GM21423 (cell line): ENCODE measurements around the gene GRK3.

Experiments used
- ATAC-seq: cut with Tn5 transposase; IDR thresholded peaks from one replicate; pipeline ENCODE4 v1.9.1; 2021; ENCODE audit warnings: mild to moderate bottlenecking, moderate library complexity; ENCODE audit not compliant: unreplicated experiment

GRK3 gene

GRCh38 chr22:25722223-25722622 lies 157.7 kb downstream of the GRK3 start:
- no peak for ATAC-seq

GRCh38 chr22:25722626-25723025 lies 158.2 kb downstream of the GRK3 start:
- no peak for ATAC-seq

GRCh38 chr22:25726241-25726640 lies 161.8 kb downstream of the GRK3 start:
- ATAC-seq: no peak

- no peak for ATAC-seq
Observed at GRCh38 chr22:25728071-25728470, 163.6 kb downstream of the GRK3 start.

- ATAC-seq: no peak
Observed at GRCh38 chr22:25729016-25729995, 164.8 kb downstream of the GRK3 start.

- ATAC-seq: no peak
Observed at GRCh38 chr22:25735650-25736049, 171.2 kb downstream of the GRK3 start.

- no peak for ATAC-seq
Observed at GRCh38 chr22:25736378-25737011, 172.0 kb downstream of the GRK3 start.

- no peak for ATAC-seq
Observed at GRCh38 chr22:25739659-25740344, 175.3 kb downstream of the GRK3 start.

GRCh38 chr22:25741692-25742626 lies 177.5 kb downstream of the GRK3 start, which contains the start of gene MYO18B:
TSS of gene MYO18B (plus strand) at chr22:25742188. CDS start at chr22:25761093, 18,905 bp downstream.
- ATAC-seq: no peak

- ATAC-seq: no peak
Observed at GRCh38 chr22:25742918-25743708, 178.6 kb downstream of the GRK3 start.

- ATAC-seq: no peak
Observed at GRCh38 chr22:25744694-25745093, 180.2 kb downstream of the GRK3 start.

GRCh38 chr22:25745341-25746011 lies 181.0 kb downstream of the GRK3 start:
- ATAC-seq: no peak

GRCh38 chr22:25746012-25746373 lies 181.5 kb downstream of the GRK3 start:
- ATAC-seq: no peak

GRCh38 chr22:25747245-25747944 lies 182.9 kb downstream of the GRK3 start:
- ATAC-seq: no peak

GRCh38 chr22:25748140-25748539 lies 183.7 kb downstream of the GRK3 start:
- no peak for ATAC-seq

GRCh38 chr22:25748704-25749103 lies 184.2 kb downstream of the GRK3 start:
- no peak for ATAC-seq

GRCh38 chr22:25749420-25750169 lies 185.1 kb downstream of the GRK3 start:
- no peak for ATAC-seq
